A673 (cell line): ENCODE results near the gene ABCA13. TPM values are rescaled to one million over a fixed set of nuclear protein-coding genes. Genes with fewer than 3 reads are reported as not detected.

ENCODE experiments used
- BruUV-seq: library from RNA; stranded (reverse); fragments of 400-500 nt; replicated peaks from 2 replicates; lab custom pipeline; 2021; lab: Mats Ljungman, UMichigan
- CTCF ChIA-PET: fragments of 300-600 bp; sonication (Branson Sonifier 250); formaldehyde crosslinking; loops from one replicate; lab custom pipeline; 2022; ENCODE audit warnings: antibody characterized with exemption; lab: Charles Lee
- POLR2A ChIA-PET: fragments of 300-600 bp; sonication (Branson Sonifier 250); formaldehyde crosslinking; loops from one replicate; lab custom pipeline; 2022; ENCODE audit warnings: antibody characterized with exemption; ENCODE audit not compliant: low non-redundant PET; lab: Charles Lee
- DNase-seq: peaks from one replicate; pipeline ENCODE4 v3.0.0-alpha.2; 2015; ENCODE audit warnings: low spot score
- H3K27ac ChIP-seq: fragments of 200-600 bp; sonication (generic); 2 replicates; pipeline ENCODE4 v1.5.1; 2016; ENCODE audit warnings: mixed run types, low read depth, mild to moderate bottlenecking, mixed read lengths, antibody characterized with exemption, low read length; ENCODE audit not compliant: poor library complexity, severe bottlenecking
- H3K27me3 ChIP-seq: fragments of 200-600 bp; sonication (generic); replicated peaks from 2 replicates; pipeline ENCODE4 v1.6.1; 2017; ENCODE audit warnings: mixed run types, low read depth, mild to moderate bottlenecking, mixed read lengths, antibody characterized with exemption, low read length; ENCODE audit not compliant: insufficient read depth, poor library complexity
- H3K36me3 ChIP-seq: fragments of 200-600 bp; sonication (generic); 2 replicates; pipeline ENCODE4 v1.6.1; 2016; ENCODE audit warnings: mixed run types, mild to moderate bottlenecking, mixed read lengths, antibody characterized with exemption, low read length; ENCODE audit not compliant: insufficient read depth, poor library complexity, severe bottlenecking
- H3K4me1 ChIP-seq: fragments of 200-600 bp; sonication (generic); 2 replicates; pipeline ENCODE4 v1.6.1; 2017; ENCODE audit warnings: mixed run types, mild to moderate bottlenecking, mixed read lengths, antibody characterized with exemption, low read length; ENCODE audit not compliant: insufficient read depth, poor library complexity, severe bottlenecking
- H3K4me3 ChIP-seq: fragments of 200-600 bp; sonication (generic); 2 replicates; pipeline ENCODE4 v1.5.1; 2016; ENCODE audit warnings: low read depth, mixed run types, mild to moderate bottlenecking, mixed read lengths, low read length; ENCODE audit not compliant: poor library complexity, severe bottlenecking
- H3K9me3 ChIP-seq: fragments of 200-600 bp; sonication (generic); 2 replicates; pipeline ENCODE4 v1.6.1; 2016; ENCODE audit warnings: mixed run types, low read depth, mild to moderate bottlenecking, mixed read lengths, antibody characterized with exemption, low read length; ENCODE audit not compliant: poor library complexity, severe bottlenecking
- CTCF ChIP-seq: fragments of 300-800, 200-600 bp; sonication (generic); conservative IDR thresholded peaks from 2 replicates; pipeline ENCODE4 v1.5.1; 2017; ENCODE audit warnings: low read depth, mild to moderate bottlenecking, antibody characterized with exemption, low read length, moderate library complexity, mixed read lengths
- EZH2 ChIP-seq: fragments of 200-600 bp; sonication (generic); IDR thresholded peaks from 2 replicates; pipeline ENCODE4 v1.6.1; 2017; ENCODE audit warnings: borderline replicate concordance, low read depth, mild to moderate bottlenecking, mixed read lengths, antibody characterized with exemption, low read length; ENCODE audit not compliant: poor library complexity, severe bottlenecking
- intact Hi-C: fragments of 100-400 bp; cut with micrococcal nuclease; formaldehyde crosslinking; loops from one replicate; pipeline ENCODE4 v1.10.0; 2022; ENCODE audit not compliant: unreplicated experiment
- total RNA-seq: library from RNA; stranded (reverse); gene quantifications from 2 replicates; pipeline ENCODE4 v1.2.3, GENCODE V29; 2021

ABCA13 gene
- total RNA-seq, 1 experiment from 2014 or later, result 15.6 TPM

- DNase-seq, result no peak
- Histone ChIP-seq H3K4me1 (no peaks in the 10 kb centered on the region), H3K27me3 (no peaks in the 10 kb centered on the region), H3K4me3 (no peak overlapping the region), H3K27ac (no peak overlapping the region), H3K36me3 (no peaks in the 10 kb centered on the region), H3K9me3 (peaks cover 12% of the 10 kb centered on the region)
- BruUV-seq, result no TSS peak
- ChIA-PET CTCF (no interaction called here), POLR2A (no interaction called here)
- TF ChIP-seq EZH2 (no peak), CTCF (no peak)
- intact Hi-C loops, result no loop called here
Measured at GRCh38 chr7:48209004-48209600, 37.8 kb downstream of the ABCA13 start.

- peaks cover 19% of the 10 kb centered on the region for H3K9me3 ChIP-seq
- H3K36me3 ChIP-seq, result no peaks in the 10 kb centered on the region
- H3K4me3 ChIP-seq, result no peak overlapping the region
- ChIA-PET POLR2A (no interaction called here), CTCF (no interaction called here)
- BruUV-seq, result no TSS peak
- intact Hi-C loops, result no loop called here
- H3K27ac ChIP-seq, result no peak overlapping the region
- DNase-seq, result no peak
- TF ChIP-seq EZH2 (no peak), CTCF (no peak)
- no peaks in the 10 kb centered on the region for H3K27me3 ChIP-seq
- H3K4me1 ChIP-seq, result peaks cover 7% of the 10 kb centered on the region
Measured at GRCh38 chr7:48213226-48213625, 42.0 kb downstream of the ABCA13 start.

- no peak for DNase-seq
- BruUV-seq, result no TSS peak
- H3K36me3 ChIP-seq, result no peaks in the 10 kb centered on the region
- ChIA-PET CTCF (no interaction called here), POLR2A (no interaction called here)
- no peaks in the 10 kb centered on the region for H3K27me3 ChIP-seq
- peaks cover 13% of the 10 kb centered on the region for H3K9me3 ChIP-seq
- H3K4me3 ChIP-seq, result no peak overlapping the region
- peaks cover 7% of the 10 kb centered on the region for H3K4me1 ChIP-seq
- no peak for TF ChIP-seq CTCF
- TF ChIP-seq EZH2, result no peak
- intact Hi-C loops, result no loop called here
- no peak overlapping the region for H3K27ac ChIP-seq
Measured at GRCh38 chr7:48217266-48217665, 46.0 kb downstream of the ABCA13 start.
